Cardiac fibroblast (primary cell): ENCODE data around the gene SAV1.

ENCODE experiments used
- DNase-seq, 2 donors: peaks; one replicate each; pipeline versions ENCODE4 v3.0.0 to v3.0.0-alpha.2; 2010; ENCODE audit warnings: low read depth in 2 of 2
- H3K4me3 ChIP-seq, 2 donors: replicated peaks in 1 of 2; 1 replicate in 1 of 2; 2 replicates in 1 of 2; pipeline ENCODE4 v1.5.1; 2011; ENCODE audit warnings: low read depth in 2 of 2, low read length in 2 of 2, mild to moderate bottlenecking in 2 of 2, moderate library complexity in 1 of 2
- TF ChIP-seq, protein P1 (sequence below): IDR thresholded peaks from one replicate; pipeline ENCODE4 v1.5.1; 2011; ENCODE audit warnings: low read depth, mild to moderate bottlenecking, low read length, inconsistent platforms

SAV1 gene

GRCh38 chr14:50594577-50595316 lies 73.4 kb downstream of the SAV1 start:
- H3K4me3 ChIP-seq, result no peak overlapping the region
- TF ChIP-seq, protein P1, sequence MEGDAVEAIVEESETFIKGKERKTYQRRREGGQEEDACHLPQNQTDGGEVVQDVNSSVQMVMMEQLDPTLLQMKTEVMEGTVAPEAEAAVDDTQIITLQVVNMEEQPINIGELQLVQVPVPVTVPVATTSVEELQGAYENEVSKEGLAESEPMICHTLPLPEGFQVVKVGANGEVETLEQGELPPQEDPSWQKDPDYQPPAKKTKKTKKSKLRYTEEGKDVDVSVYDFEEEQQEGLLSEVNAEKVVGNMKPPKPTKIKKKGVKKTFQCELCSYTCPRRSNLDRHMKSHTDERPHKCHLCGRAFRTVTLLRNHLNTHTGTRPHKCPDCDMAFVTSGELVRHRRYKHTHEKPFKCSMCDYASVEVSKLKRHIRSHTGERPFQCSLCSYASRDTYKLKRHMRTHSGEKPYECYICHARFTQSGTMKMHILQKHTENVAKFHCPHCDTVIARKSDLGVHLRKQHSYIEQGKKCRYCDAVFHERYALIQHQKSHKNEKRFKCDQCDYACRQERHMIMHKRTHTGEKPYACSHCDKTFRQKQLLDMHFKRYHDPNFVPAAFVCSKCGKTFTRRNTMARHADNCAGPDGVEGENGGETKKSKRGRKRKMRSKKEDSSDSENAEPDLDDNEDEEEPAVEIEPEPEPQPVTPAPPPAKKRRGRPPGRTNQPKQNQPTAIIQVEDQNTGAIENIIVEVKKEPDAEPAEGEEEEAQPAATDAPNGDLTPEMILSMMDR, result no peak
- no peak for DNase-seq

GRCh38 chr14:50590464-50590863 lies 77.6 kb downstream of the SAV1 start:
- TF ChIP-seq, protein P1, result no peak

More at GRCh38 chr14:50590464-50590863, 77.6 kb downstream of the SAV1 start:
- no peak for DNase-seq
- no peak overlapping the region for H3K4me3 ChIP-seq
